ENCODE results near the gene TMEM125.

DNA sequence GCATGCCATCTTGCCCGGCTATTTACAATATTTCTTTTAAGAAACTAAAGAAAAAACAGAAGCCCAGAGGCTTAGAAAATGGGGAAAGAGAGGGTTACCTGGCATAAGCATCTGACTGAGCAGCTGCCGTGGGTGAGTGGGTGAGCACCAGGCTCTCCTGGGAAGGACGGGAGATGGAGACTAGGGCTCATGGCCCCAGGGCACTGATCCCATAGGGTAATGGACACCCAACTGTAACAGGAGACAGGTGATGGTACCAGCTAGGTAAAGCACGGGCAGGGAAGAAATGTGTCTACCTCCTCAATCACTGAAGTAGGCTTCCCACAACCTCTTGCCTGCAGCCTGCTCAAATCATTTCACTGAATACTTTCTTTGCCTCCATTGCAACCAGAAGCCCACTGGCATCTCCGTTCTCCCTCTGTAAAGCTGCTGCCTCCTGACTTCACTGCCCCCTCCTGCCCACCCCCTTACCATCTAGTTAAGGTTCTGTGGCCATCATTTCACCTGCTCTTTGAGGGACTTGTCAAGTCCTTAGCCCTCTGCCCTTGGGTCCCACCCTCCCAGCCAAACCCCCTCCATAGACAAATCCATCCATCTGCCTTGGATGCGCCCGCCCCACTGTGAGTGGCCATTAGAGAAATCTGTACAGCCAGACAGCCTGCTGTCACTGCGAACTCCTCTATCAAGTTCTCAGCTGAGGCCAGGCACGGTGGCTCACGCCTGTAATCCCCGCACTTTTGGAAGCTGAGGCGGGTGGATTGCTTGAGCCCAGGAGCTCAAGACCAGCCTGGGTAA lies 6.2 kb downstream of the TMEM125 start:
- TF ChIP-seq CTCF (conservative IDR thresholded peaks at IDR 0.05; ENCODE audit: low read depth, low read length), result no peak
- TF ChIP-seq USF2 (IDR thresholded peaks at IDR 0.05; ENCODE audit: low read depth, low read length), result no peak
- no peak for TF ChIP-seq POLR2A (IDR thresholded peaks at IDR 0.05; ENCODE audit: low read depth, low read length)
- no peak for TF ChIP-seq RAD21 (IDR thresholded peaks at IDR 0.05; ENCODE audit: low read length)
- TF ChIP-seq MAZ (IDR thresholded peaks at IDR 0.05; ENCODE audit: borderline replicate concordance, low read depth, low read length), result no peak

All from IMR-90 (cell line).